H1 (cell line): ENCODE results near the gene ZCCHC10. TPM values are rescaled to one million over a fixed set of nuclear protein-coding genes. Genes with fewer than 3 reads are reported as not detected.
"Not testable (repeated sequence)": the region's sequence is repeated elsewhere in the genome, so short reads cannot be mapped to it uniquely, and the experiment has no call there.

ENCODE experiments used
- CTCF ChIA-PET: fragments of 300-600 bp; sonication (Branson Sonifier 250); formaldehyde crosslinking; loops from one replicate; lab custom pipeline; 2021; ENCODE audit not compliant: partially characterized antibody; lab: Charles Lee
- POLR2A ChIA-PET: fragments of 300-600 bp; sonication (Branson Sonifier 250); formaldehyde crosslinking; loops from one replicate; lab custom pipeline; 2021; ENCODE audit warnings: inconsistent platforms; ENCODE audit not compliant: partially characterized antibody; lab: Charles Lee
- DNase-seq, 2 experiments: peaks; one replicate each; pipeline versions ENCODE4 v3.0.0 to v3.0.0-alpha.2; 2010 to 2022; ENCODE audit warnings: low spot score in 2 of 2, low read depth in 1 of 2, mixed read lengths in 1 of 2
- FAIRE-seq: peaks from 2 replicates; lab custom pipeline; 2011; peaks lifted over from hg19 to GRCh38; lab: Jason Lieb, UNC
- H2AFZ ChIP-seq: 2 replicates; pipeline ENCODE4 v1.8.1; 2012; ENCODE audit warnings: low read length, inconsistent platforms
- H2AK5ac ChIP-seq: 2 replicates; pipeline ENCODE4 v1.6.1; 2013; ENCODE audit warnings: low read depth, low read length
- H2BK120ac ChIP-seq: replicated peaks from 2 replicates; pipeline ENCODE3; 2013; ENCODE audit warnings: low read depth, low read length, inconsistent platforms
- H2BK12ac ChIP-seq: 2 replicates; pipeline ENCODE4 v1.6.1; 2013; ENCODE audit warnings: low read depth, low read length
- H2BK15ac ChIP-seq: 2 replicates; pipeline ENCODE4 v1.6.1; 2013; ENCODE audit warnings: low read length
- H2BK20ac ChIP-seq: 2 replicates; pipeline ENCODE4 v1.6.1; 2013; ENCODE audit warnings: low read length
- H2BK5ac ChIP-seq: 2 replicates; pipeline ENCODE4 v1.6.1; 2013; ENCODE audit warnings: low read depth, low read length
- H3K14ac ChIP-seq: 2 replicates; pipeline ENCODE4 v1.6.1; 2013; ENCODE audit warnings: inconsistent platforms; ENCODE audit not compliant: insufficient read length
- H3K18ac ChIP-seq: 2 replicates; pipeline ENCODE4 v1.6.1; 2013; ENCODE audit warnings: low read length; ENCODE audit errors: extremely low read depth
- H3K23ac ChIP-seq: 2 replicates; pipeline ENCODE4 v1.6.1; 2013; ENCODE audit warnings: inconsistent platforms; ENCODE audit not compliant: insufficient read length
- H3K23me2 ChIP-seq: 2 replicates; pipeline ENCODE4 v1.6.1; 2013; ENCODE audit warnings: low read depth, low read length
- H3K27ac ChIP-seq: 2 replicates; pipeline ENCODE4 v1.6.1; 2011; ENCODE audit warnings: low read depth, low read length, inconsistent platforms
- H3K27me3 ChIP-seq, 4 experiments: replicated peaks in 1 of 4; 1 replicate in 1 of 4; 2 replicates in 3 of 4; pipeline versions ENCODE4 v1.6.1 to v1.8.1; 2011 to 2013; ENCODE audit warnings: low read length in 3 of 4, mild to moderate bottlenecking in 3 of 4, inconsistent platforms in 2 of 4, mixed read lengths in 2 of 4, moderate library complexity in 1 of 4; ENCODE audit not compliant: control insufficient read depth in 3 of 4, insufficient read depth in 3 of 4; ENCODE audit errors: extremely low read depth in 1 of 4
- H3K36me3 ChIP-seq, 4 experiments: 2 replicates each; pipeline versions ENCODE4 v1.6.1 to v1.8.1; 2011 to 2013; ENCODE audit warnings: mild to moderate bottlenecking in 4 of 4, low read length in 3 of 4, moderate library complexity in 2 of 4, control low read depth in 1 of 4, inconsistent platforms in 1 of 4; ENCODE audit not compliant: insufficient read depth in 4 of 4, control insufficient read depth in 2 of 4
- H3K4ac ChIP-seq: replicated peaks from 2 replicates; pipeline ENCODE3; 2013; ENCODE audit warnings: low read length, low read depth, mixed read lengths, inconsistent platforms; ENCODE audit not compliant: insufficient read length
- H3K4me1 ChIP-seq, 4 experiments: replicated peaks in 1 of 4; 1 replicate in 1 of 4; 2 replicates in 3 of 4; pipeline versions ENCODE4 v1.6.1 to v1.8.1; 2011 to 2013; ENCODE audit warnings: low read length in 3 of 4, inconsistent platforms in 2 of 4, mixed read lengths in 1 of 4; ENCODE audit not compliant: insufficient read depth in 4 of 4, control insufficient read depth in 3 of 4
- H3K4me2 ChIP-seq, 2 experiments: 2 replicates each; pipeline versions ENCODE4 v1.6.1 to v1.8.1; 2011 to 2013; ENCODE audit warnings: low read depth in 2 of 2, low read length in 2 of 2, control low read depth in 1 of 2, inconsistent platforms in 1 of 2, mild to moderate bottlenecking in 1 of 2; ENCODE audit not compliant: insufficient read depth in 1 of 2
- H3K4me3 ChIP-seq, 4 experiments: fragments of 200-600, 300-600 bp in 1 of 4; sonication (generic), shearing (Covaris generic), sonication (Bioruptor Twin) in 1 of 4; 2 replicates each; pipeline versions ENCODE4 v1.5.1 to v1.8.1; 2011 to 2016; ENCODE audit warnings: low read length in 4 of 4, low read depth in 3 of 4, control low read depth in 2 of 4, inconsistent platforms in 2 of 4, mild to moderate bottlenecking in 2 of 4, mixed read lengths in 1 of 4, moderate library complexity in 1 of 4; ENCODE audit not compliant: insufficient read depth in 2 of 4; ENCODE audit errors: extremely low read depth in 1 of 4
- H3K56ac ChIP-seq: replicated peaks from 2 replicates; pipeline ENCODE3; 2013; ENCODE audit warnings: low read depth, mild to moderate bottlenecking, mixed read lengths, low read length, inconsistent platforms; ENCODE audit not compliant: insufficient read length
- H3K79me1 ChIP-seq: 2 replicates; pipeline ENCODE4 v1.6.1; 2013; ENCODE audit warnings: low read depth, low read length, control low read depth
- H3K79me2 ChIP-seq, 2 experiments: 2 replicates each; pipeline versions ENCODE4 v1.6.1 to v1.8.1; 2012 to 2013; ENCODE audit warnings: low read length in 2 of 2, mild to moderate bottlenecking in 2 of 2, inconsistent platforms in 1 of 2; ENCODE audit not compliant: insufficient read depth in 2 of 2, control insufficient read depth in 1 of 2
- H3K9ac ChIP-seq, 4 experiments: replicated peaks in 1 of 4; 1 replicate in 1 of 4; 2 replicates in 3 of 4; pipeline versions ENCODE4 v1.6.1 to v1.8.1; 2011 to 2013; ENCODE audit warnings: low read depth in 3 of 4, low read length in 3 of 4, control low read depth in 2 of 4, mild to moderate bottlenecking in 2 of 4, moderate library complexity in 2 of 4, inconsistent platforms in 1 of 4; ENCODE audit errors: extremely low read depth in 1 of 4
- H3K9me3 ChIP-seq, 2 experiments: 2 replicates each; pipeline versions ENCODE4 v1.6.1 to v1.8.1; 2012 to 2013; ENCODE audit warnings: mild to moderate bottlenecking in 2 of 2, moderate library complexity in 2 of 2, control low read depth in 1 of 2, inconsistent platforms in 1 of 2, low read depth in 1 of 2, low read length in 1 of 2, mixed read lengths in 1 of 2; ENCODE audit not compliant: insufficient read depth in 2 of 2
- H4K20me1 ChIP-seq, 2 experiments: replicated peaks in 1 of 2; 2 replicates each; pipeline versions ENCODE3 to v1.8.1; 2011 to 2013; ENCODE audit warnings: inconsistent platforms in 2 of 2, low read length in 2 of 2, mild to moderate bottlenecking in 1 of 2; ENCODE audit not compliant: insufficient read depth in 2 of 2, control insufficient read depth in 1 of 2
- H4K5ac ChIP-seq: 2 replicates; pipeline ENCODE4 v1.6.1; 2013; ENCODE audit warnings: low read length, low read depth, mixed read lengths, inconsistent platforms; ENCODE audit not compliant: insufficient read length
- H4K8ac ChIP-seq: 2 replicates; pipeline ENCODE4 v1.8.0; 2013; ENCODE audit warnings: mild to moderate bottlenecking, moderate library complexity, low read length, inconsistent platforms; ENCODE audit not compliant: insufficient read depth; ENCODE audit errors: extremely low read depth
- H4K91ac ChIP-seq: replicated peaks from 2 replicates; pipeline ENCODE3; 2013; ENCODE audit warnings: low read length, mixed read lengths, inconsistent platforms; ENCODE audit not compliant: insufficient read length
- WGBS, 2 experiments: shearing (Covaris generic) in 1 of 2; methylation state at CpG; one replicate each; pipeline versions ENCODE4 v1.1.6 to v1.1.7; 2013 to 2015; ENCODE audit warnings: low lambda C conversion rate in 2 of 2, mixed read lengths in 2 of 2, inconsistent platforms in 1 of 2, low coverage in 1 of 2, missing lambda C conversion rate in 1 of 2; ENCODE audit not compliant: insufficient replicate concordance in 2 of 2, insufficient coverage in 1 of 2, insufficient read length in 1 of 2; ENCODE audit errors: extremely low coverage in 1 of 2, missing lambda C conversion rate in 1 of 2; 5-methylcytosine and 5-hydroxymethylcytosine counted together
- polyA plus RNA-seq, 7 experiments: library from polyadenylated mRNA; depleted of rRNA in 3 of 7; stranded (reverse) in 5 of 7; unstranded in 2 of 7; fragments of >200 nt in 5 of 7; fragments of 200-250 nt in 2 of 7; gene quantifications; 1 replicate in 5 of 7; 2 replicates in 1 of 7; 4 replicates in 1 of 7; pipeline versions ENCODE4 v1.2.1 to v1.2.3, GENCODE V29; 2011 to 2013; ENCODE audit warnings: missing spikeins in 2 of 7, mixed read lengths in 2 of 7
- total RNA-seq: library from RNA; stranded (reverse); fragmentation: NEBNext Ultra II Directional; extraction: Animal tissue kit (Norgen Biotek cat#: 25700); gene quantifications from 2 replicates; pipeline ENCODE4 v1.2.1, GENCODE V29; 2021

Gene ZCCHC10
- total and polyA plus RNA-seq, 2 of the 8 experiments (the other 6 are each of a cell fraction or from before 2014, with no cell fraction given), result 22.4 to 32.9 TPM

GRCh38 chr5:133036677-133037076 is 10.3 kb upstream of the ZCCHC10 start:
- H3K56ac ChIP-seq, H2AK5ac ChIP-seq, H3K79me2 ChIP-seq, H3K79me1 ChIP-seq, H3K9me3 ChIP-seq, FAIRE-seq, H3K9ac ChIP-seq, H3K23ac ChIP-seq, H3K27me3 ChIP-seq, H4K20me1 ChIP-seq, H3K4me3 ChIP-seq, DNase-seq, H4K8ac ChIP-seq, H3K27ac ChIP-seq, H4K5ac ChIP-seq, H3K36me3 ChIP-seq, H2BK5ac ChIP-seq, H2BK12ac ChIP-seq, H3K4ac ChIP-seq, H2BK20ac ChIP-seq, H4K91ac ChIP-seq, H3K23me2 ChIP-seq, H3K18ac ChIP-seq, H2AFZ ChIP-seq, H3K14ac ChIP-seq, H2BK120ac ChIP-seq, H3K4me1 ChIP-seq, H2BK15ac ChIP-seq, H3K4me2 ChIP-seq: not testable (repeated sequence)
- ChIA-PET CTCF (interaction anchor here (0.6 kb wide), 1 partner anchor 163 kb away, joined by 3 read pairs; the partner anchor contains the start of gene LEAP2), POLR2A (interaction anchor here (0.9 to 1.7 kb wide), 3 partner anchors 11 to 59 kb away, joined by 3 to 7 read pairs (median 4); partner anchors contain the start of gene HSPA4)
- WGBS, 2 experiments, result 92% methylated on average over 5 of the region's 6 CpGs; no CpG with 5 or more reads in 1 of the 2 experiments
